Measurements from ENCODE around the gene GRIK4.

- TF ChIP-seq EZH2 (IDR thresholded peaks at IDR 0.05; ENCODE audit: borderline replicate concordance, low read length) = no peak
- TF ChIP-seq CTCF (IDR thresholded peaks at IDR 0.05; ENCODE audit: low read length) = peak; percentile 65
These were observed 441.2 kb downstream of the GRIK4 start for GRCh38 chr11:120952461-120953434.

Data from OCI-LY1 (cell line).